IPS-NIHi7 (cell line): ENCODE measurements around the gene TMEM119.
"Not testable (repeated sequence)": the region's sequence is repeated elsewhere in the genome, so short reads cannot be mapped to it uniquely, and the experiment has no call there.

Experiments
- DNase-seq: peaks from one replicate; pipeline ENCODE4 v3.0.0; 2012; ENCODE audit warnings: mixed read lengths; ENCODE audit errors: extremely low spot score

The TMEM119 gene

GRCh38 chr12:108567406-108568337 is 30.2 kb downstream of the TMEM119 start:
- DNase-seq = no peak

- no peak for DNase-seq
Observed at GRCh38 chr12:108566452-108566851, 31.4 kb downstream of the TMEM119 start.

GRCh38 chr12:108565976-108566375 is 31.9 kb downstream of the TMEM119 start:
- DNase-seq = no peak

GRCh38 chr12:108565146-108565545 is 32.7 kb downstream of the TMEM119 start:
- no peak for DNase-seq

GRCh38 chr12:108564724-108565123 is 33.2 kb downstream of the TMEM119 start:
- DNase-seq = no peak

GRCh38 chr12:108563804-108564151 is 34.1 kb downstream of the TMEM119 start:
- no peak for DNase-seq

GRCh38 chr12:108563136-108563803 is 34.6 kb downstream of the TMEM119 start:
- DNase-seq = peak; percentile 90

GRCh38 chr12:108562348-108563135 is 35.3 kb downstream of the TMEM119 start, which contains the start of gene ISCU:
Gene ISCU, plus strand, starts transcription at chr12:108562596. Its CDS starts 27 bp downstream, at chr12:108562623.
- DNase-seq = peak; percentile 97

- DNase-seq = no peak
Observed at GRCh38 chr12:108561852-108562347, 36.0 kb downstream of the TMEM119 start.

- peak; percentile 80 for DNase-seq
Observed at GRCh38 chr12:108560752-108561719, 36.8 kb downstream of the TMEM119 start, which contains the start of gene SART3. Gene SART3, minus strand, starts transcription at chr12:108561173. Its CDS starts 19 bp downstream, at chr12:108561154.

GRCh38 chr12:108560321-108560721 is 37.6 kb downstream of the TMEM119 start:
- no peak for DNase-seq

GRCh38 chr12:108559748-108560147 is 38.1 kb downstream of the TMEM119 start:
- DNase-seq = no peak

- DNase-seq = no peak
Observed at GRCh38 chr12:108559007-108559655, 38.8 kb downstream of the TMEM119 start.

GRCh38 chr12:108555383-108555782 is 42.5 kb downstream of the TMEM119 start:
- not testable (repeated sequence) for DNase-seq

- DNase-seq = no peak
Observed at GRCh38 chr12:108553799-108554198, 44.1 kb downstream of the TMEM119 start.

GRCh38 chr12:108551535-108551934 is 46.3 kb downstream of the TMEM119 start:
- no peak for DNase-seq

- DNase-seq = no peak
Observed at GRCh38 chr12:108548954-108549521, 48.8 kb downstream of the TMEM119 start.

- no peak for DNase-seq
Observed at GRCh38 chr12:108547686-108548085, 50.2 kb downstream of the TMEM119 start.

GRCh38 chr12:108543652-108544051 is 54.2 kb downstream of the TMEM119 start:
- no peak for DNase-seq

- DNase-seq = no peak
Observed at GRCh38 chr12:108542320-108542719, 55.6 kb downstream of the TMEM119 start.
